H1 (cell line): ENCODE data around the gene RANBP9. TPM values are rescaled to one million over a fixed set of nuclear protein-coding genes. Genes with fewer than 3 reads are reported as not detected.

Experiments used
- ATF3 ChIP-seq: IDR thresholded peaks from 2 replicates; pipeline ENCODE4 v1.6.1; 2011; ENCODE audit warnings: low read depth, mild to moderate bottlenecking, low read length; ENCODE audit not compliant: insufficient read depth
- BCL11A ChIP-seq, 2 experiments: IDR thresholded peaks; one replicate each; pipeline ENCODE4 v1.6.1; 2011; ENCODE audit warnings: low read depth in 2 of 2, low read length in 2 of 2, mild to moderate bottlenecking in 2 of 2
- CHD7 ChIP-seq: fragments of 300-600 bp; sonication (generic); IDR thresholded peaks from 2 replicates; pipeline ENCODE4 v1.7.1; 2012; ENCODE audit warnings: low read length, moderate library complexity, mild to moderate bottlenecking, inconsistent platforms; ENCODE audit not compliant: insufficient replicate concordance
- CREB1 ChIP-seq: IDR thresholded peaks from 2 replicates; pipeline ENCODE4 v1.6.1; 2012; ENCODE audit warnings: inconsistent platforms
- EGR1 ChIP-seq: IDR thresholded peaks from 2 replicates; pipeline ENCODE4 v1.6.1; 2011; ENCODE audit warnings: low read depth, low read length, borderline replicate concordance
- GABPA ChIP-seq: IDR thresholded peaks from 2 replicates; pipeline ENCODE4 v1.6.1; 2011; ENCODE audit warnings: mild to moderate bottlenecking, low read length, moderate library complexity, borderline replicate concordance; ENCODE audit not compliant: insufficient read depth
- HDAC2 ChIP-seq, 2 experiments: fragments of 300-600 bp in 1 of 2; sonication (generic) in 1 of 2; IDR thresholded peaks; 2 replicates each; pipeline ENCODE4 v1.6.1; 2011 to 2012; ENCODE audit warnings: low read depth in 2 of 2, low read length in 2 of 2, mild to moderate bottlenecking in 2 of 2, moderate library complexity in 2 of 2, borderline replicate concordance in 1 of 2, inconsistent platforms in 1 of 2
- KDM5A ChIP-seq: fragments of 200-600 bp; IDR thresholded peaks from 2 replicates; pipeline ENCODE4 v1.7.1; 2012; ENCODE audit warnings: mild to moderate bottlenecking, low read length, inconsistent platforms, mixed read lengths
- NANOG ChIP-seq: IDR thresholded peaks from 2 replicates; pipeline ENCODE4 v1.6.1; 2011; ENCODE audit warnings: low read length, low read depth, mild to moderate bottlenecking, inconsistent platforms; ENCODE audit not compliant: insufficient read depth, poor library complexity, severe bottlenecking
- POLR2A ChIP-seq, 2 experiments: IDR thresholded peaks; 1 replicate in 1 of 2; 2 replicates in 1 of 2; pipeline ENCODE4 v1.6.1; 2011; ENCODE audit warnings: low read depth in 2 of 2, low read length in 2 of 2, mild to moderate bottlenecking in 2 of 2; ENCODE audit errors: control extremely low read depth in 1 of 2
- SUZ12 ChIP-seq: fragments of 200-600 bp; sonication (generic); IDR thresholded peaks from 2 replicates; pipeline ENCODE4 v1.6.1; 2012; ENCODE audit warnings: mild to moderate bottlenecking, inconsistent platforms, low read length, moderate library complexity, mixed read lengths
- ZNF274 ChIP-seq: IDR thresholded peaks from 2 replicates; pipeline ENCODE4 v1.7.0; 2012; ENCODE audit warnings: low read length, borderline replicate concordance; ENCODE audit errors: extremely low read depth
- polyA plus RNA-seq, 7 experiments: library from polyadenylated mRNA; depleted of rRNA in 3 of 7; stranded (reverse) in 5 of 7; unstranded in 2 of 7; fragments of >200 nt in 5 of 7; fragments of 200-250 nt in 2 of 7; gene quantifications; 1 replicate in 5 of 7; 2 replicates in 1 of 7; 4 replicates in 1 of 7; pipeline versions ENCODE4 v1.2.1 to v1.2.3, GENCODE V29; 2011 to 2013; ENCODE audit warnings: missing spikeins in 2 of 7, mixed read lengths in 2 of 7
- total RNA-seq: library from RNA; stranded (reverse); fragmentation: NEBNext Ultra II Directional; extraction: Animal tissue kit (Norgen Biotek cat#: 25700); gene quantifications from 2 replicates; pipeline ENCODE4 v1.2.1, GENCODE V29; 2021

RANBP9 gene
- total and polyA plus RNA-seq, 2 of the 8 experiments (the other 6 are each of a cell fraction or from before 2014, with no cell fraction given): 13.0 to 36.7 TPM

GRCh38 chr6:13684855-13685254 is 26.8 kb downstream of the RANBP9 start (continued):
- no peak for TF ChIP-seq CHD7
- TF ChIP-seq CREB1: no peak
- no peak for TF ChIP-seq HDAC2 (IDR thresholded peaks at IDR 0.05; ENCODE audit: borderline replicate concordance in 1 of 2, low read depth in 2 of 2, low read length in 2 of 2)
- TF ChIP-seq ZNF274: no peak
- TF ChIP-seq EGR1: no peak
- TF ChIP-seq GABPA: no peak
- no peak for TF ChIP-seq POLR2A (IDR thresholded peaks at IDR 0.05; ENCODE audit: control extremely low read depth in 1 of 2, low read depth in 2 of 2, low read length in 2 of 2)
- TF ChIP-seq BCL11A (IDR thresholded peaks at IDR 0.05; ENCODE audit: low read depth in 2 of 2, low read length in 2 of 2): no peak
- TF ChIP-seq ATF3: no peak
- TF ChIP-seq KDM5A: no peak
- no peak for TF ChIP-seq NANOG
- TF ChIP-seq SUZ12: no peak
